Psoas muscle (tissue), 8 donors: ENCODE measurements around the gene ELAPOR1. TPM values are rescaled to one million over a fixed set of nuclear protein-coding genes. Genes with fewer than 3 reads are reported as not detected.
A peak's percentile ranks its signal among the peaks of the same experiment; 100 is the strongest.

Experiments
- ATAC-seq, 4 donors: fragments of 200-7000 bp; cut with Tn5 transposase; one replicate each; pipeline ENCODE4 v1.9.1; 2020; ENCODE audit warnings: moderate library complexity in 3 of 4, mild to moderate bottlenecking in 2 of 4
- DNase-seq, 2 donors: peaks; one replicate each; pipeline ENCODE4 v3.0.0-alpha.2; 2020
- H3K27ac ChIP-seq: fragments of 200-600 bp; one replicate; pipeline ENCODE4 v1.8.0; 2022
- H3K27me3 ChIP-seq, 3 donors: fragments of 200-600 bp in 1 of 3; one replicate each; pipeline versions ENCODE4 v1.6.1 to v1.8.0; 2013 to 2022; ENCODE audit warnings: low read length in 2 of 3, mild to moderate bottlenecking in 2 of 3, moderate library complexity in 1 of 3; ENCODE audit not compliant: insufficient read depth in 3 of 3
- H3K36me3 ChIP-seq, 2 donors: fragments of 200-600 bp in 1 of 2; one replicate each; pipeline versions ENCODE4 v1.6.1 to v1.8.0; 2013 to 2022; ENCODE audit warnings: low read depth in 1 of 2, mild to moderate bottlenecking in 1 of 2, moderate library complexity in 1 of 2; ENCODE audit not compliant: insufficient read depth in 1 of 2
- H3K4me1 ChIP-seq: fragments of 200-600 bp; one replicate; pipeline ENCODE4 v1.8.0; 2022
- H3K4me3 ChIP-seq: fragments of 200-600 bp; one replicate; pipeline ENCODE4 v1.8.0; 2022; ENCODE audit warnings: mild to moderate bottlenecking
- H3K9me3 ChIP-seq: fragments of 200-600 bp; one replicate; pipeline ENCODE4 v1.8.0; 2022
- CTCF ChIP-seq: fragments of 200-600 bp; IDR thresholded peaks from one replicate; pipeline ENCODE4 v1.8.0; 2022; ENCODE audit warnings: antibody characterized with exemption
- WGBS, 3 donors: extraction: QIAGEN DNeasy Blood & Tissue Kit; methylation state at CpG; one replicate each; pipeline versions ENCODE4 v1.1.6 to v1.1.7; 2013; 5-methylcytosine and 5-hydroxymethylcytosine counted together
- intact Hi-C, 2 donors: fragments of 100-400 bp; cut with DNase I; formaldehyde crosslinking; loops; one replicate each; pipeline versions ENCODE4 v1.11.0 to v1.14.2; 2022
- polyA plus RNA-seq, 3 donors: library from polyadenylated mRNA; stranded (reverse); fragments of 200-250 nt; gene quantifications; one replicate each; pipeline ENCODE4 v1.2.3, GENCODE V29; 2013
- total RNA-seq, 4 donors: library from RNA; stranded (reverse); fragmentation: NEBNext Ultra II Directional in 2 of 4; extraction: Animal tissue kit (Norgen Biotek cat#: 25700) in 2 of 4; gene quantifications; one replicate each; pipeline versions ENCODE4 v1.2.1 to v1.2.4, GENCODE V29; 2021 to 2023
- donor health status: healthy with polysubstance abuse.
- donor health status: DM: no; HTN: no; CAD: no; lungs with moderate emphysema.
- donor health status: Bipolar disorder and iron deficiency.
- donor health status: healthy.
- donor health status: DM: yes; HTN: yes; CAD: no.
- donor health status: DM: no; HTN: no; CAD: no.
- donor health status: DM: no; HTN: no; CAD: no.
- donor health status: DM: yes; HTN: yes; CAD: no.

The ELAPOR1 gene
- total and polyA plus RNA-seq, 7 donors, result 0.03 to 0.46 (median 0.19) TPM; not detected in 1

DNA sequence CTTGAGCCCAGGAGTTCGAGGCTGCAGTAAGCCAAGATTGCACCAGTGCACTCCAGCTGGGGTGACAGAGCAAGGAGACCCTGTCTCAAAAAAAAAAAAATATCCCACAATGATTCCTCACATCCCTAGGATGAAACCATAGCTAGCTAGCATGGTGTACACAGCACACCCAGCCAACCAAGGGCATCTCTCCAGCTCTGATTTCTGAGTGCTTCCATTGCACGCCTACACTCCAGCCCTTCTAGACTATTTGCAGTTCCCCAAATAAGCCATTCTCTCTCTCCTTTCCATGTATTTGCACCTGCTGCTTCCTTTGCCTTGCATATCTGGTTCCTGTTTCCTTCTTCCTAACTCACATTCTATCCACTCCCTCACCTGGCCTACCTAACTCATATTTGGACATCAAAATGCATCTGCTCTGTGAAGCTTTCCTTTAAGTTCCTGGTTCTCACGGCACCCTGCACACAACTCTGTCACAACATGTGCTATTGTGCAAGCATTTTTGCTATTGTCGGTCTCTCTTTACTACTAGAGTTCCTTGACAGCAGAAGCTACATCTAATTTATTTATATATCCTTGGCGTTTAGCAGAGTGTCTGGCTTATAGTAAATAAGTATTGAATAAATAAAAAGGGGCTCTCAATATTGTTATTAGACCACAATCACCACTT, 2.4 kb upstream of the ELAPOR1 start:
- intact Hi-C loops, result loop anchor here in 1 of 2 donors (5.0 kb wide), 1 partner anchor 149 kb away; the partner anchor contains the start of gene CLCC1
- H3K4me1 ChIP-seq, result peaks cover 10% of the 10 kb centered on the region

GRCh38 chr1:109112056-109112651, 1.8 kb upstream of the ELAPOR1 start:
- Histone ChIP-seq H3K4me3 (peak overlapping the region; percentile 56), H3K36me3 (no peaks in the 10 kb centered on the region), H3K27ac (no peak overlapping the region), H3K27me3 (peaks cover 0 to 36% (median 0%) of the 10 kb centered on the region in 3 donors), H3K4me1 (peaks cover 10% of the 10 kb centered on the region), H3K9me3 (no peaks in the 10 kb centered on the region)
- 20 to 25% (median 22%) methylated on average over 10 of the region's 10 CpGs for WGBS, 3 donors
- no peak for TF ChIP-seq CTCF
- DNase-seq (no peak), ATAC-seq (peak; percentile 42 to 73 (median 56))
- intact Hi-C loops, result loop anchor here in 1 of 2 donors (5.0 kb wide), 1 partner anchor 150 kb away; the partner anchor contains the start of gene CLCC1

More for the DNA sequence above, 2.4 kb upstream of the ELAPOR1 start:
- no peak for DNase-seq
- no peak overlapping the region for H3K27ac ChIP-seq
- no peak overlapping the region for H3K4me3 ChIP-seq
- ATAC-seq, result no peak
- H3K9me3 ChIP-seq, result no peaks in the 10 kb centered on the region
- H3K36me3 ChIP-seq, result no peaks in the 10 kb centered on the region
- 73 to 80% (median 80%) methylated on average over 5 of the region's 5 CpGs for WGBS, 3 donors
- peaks cover 0 to 31% (median 0%) of the 10 kb centered on the region in 3 donors for H3K27me3 ChIP-seq
- TF ChIP-seq CTCF, result no peak

GRCh38 chr1:109112652-109113285, 1.1 kb upstream of the ELAPOR1 start:
- DNase-seq (peak; percentile 94 to 97), ATAC-seq (peak; percentile 96 to 99 (median 97))
- WGBS, 3 donors, result 3 to 10% (median 7%) methylated on average over 31 of the region's 31 CpGs
- H3K4me3 ChIP-seq, result peak overlapping the region; percentile 56
- no peaks in the 10 kb centered on the region for H3K9me3 ChIP-seq
- intact Hi-C loops, result loop anchor here in 1 of 2 donors (5.0 kb wide), 1 partner anchor 150 kb away; the partner anchor contains the start of gene CLCC1
- peaks cover 0 to 37% (median 0%) of the 10 kb centered on the region in 3 donors for H3K27me3 ChIP-seq
- H3K4me1 ChIP-seq, result peaks cover 10% of the 10 kb centered on the region
- no peaks in the 10 kb centered on the region for H3K36me3 ChIP-seq
- H3K27ac ChIP-seq, result no peak overlapping the region
- TF ChIP-seq CTCF, result peak; percentile 97

- H3K4me3 ChIP-seq, result peak overlapping the region; percentile 56
- 6 to 10% (median 7%) methylated on average over 12 of the region's 12 CpGs for WGBS, 3 donors
- intact Hi-C loops, result loop anchor here in 1 of 2 donors (5.0 kb wide), 1 partner anchor 152 kb away; the partner anchor contains the start of gene CLCC1
Observed at GRCh38 chr1:109114342-109114674, 393 bp downstream of the ELAPOR1 start.

More at GRCh38 chr1:109114342-109114674, 393 bp downstream of the ELAPOR1 start:
- no peak for ATAC-seq
- peaks cover 10% of the 10 kb centered on the region for H3K4me1 ChIP-seq
- TF ChIP-seq CTCF, result no peak
- no peaks in the 10 kb centered on the region for H3K9me3 ChIP-seq
- no peaks in the 10 kb centered on the region for H3K36me3 ChIP-seq
- no peak for DNase-seq
- H3K27ac ChIP-seq, result no peak overlapping the region
- peaks cover 0 to 40% (median 0%) of the 10 kb centered on the region in 3 donors for H3K27me3 ChIP-seq
